Measurements from ENCODE around the gene ZNF579. TPM values are rescaled to one million over a fixed set of nuclear protein-coding genes. Genes with fewer than 3 reads are reported as not detected.

ZNF579 gene
- total and polyA plus RNA-seq, 2 of the 13 experiments (the other 11 are each of a cell fraction or from before 2014, with no cell fraction given): 2.1 to 2.9 TPM

- TF ChIP-seq, protein P1, sequence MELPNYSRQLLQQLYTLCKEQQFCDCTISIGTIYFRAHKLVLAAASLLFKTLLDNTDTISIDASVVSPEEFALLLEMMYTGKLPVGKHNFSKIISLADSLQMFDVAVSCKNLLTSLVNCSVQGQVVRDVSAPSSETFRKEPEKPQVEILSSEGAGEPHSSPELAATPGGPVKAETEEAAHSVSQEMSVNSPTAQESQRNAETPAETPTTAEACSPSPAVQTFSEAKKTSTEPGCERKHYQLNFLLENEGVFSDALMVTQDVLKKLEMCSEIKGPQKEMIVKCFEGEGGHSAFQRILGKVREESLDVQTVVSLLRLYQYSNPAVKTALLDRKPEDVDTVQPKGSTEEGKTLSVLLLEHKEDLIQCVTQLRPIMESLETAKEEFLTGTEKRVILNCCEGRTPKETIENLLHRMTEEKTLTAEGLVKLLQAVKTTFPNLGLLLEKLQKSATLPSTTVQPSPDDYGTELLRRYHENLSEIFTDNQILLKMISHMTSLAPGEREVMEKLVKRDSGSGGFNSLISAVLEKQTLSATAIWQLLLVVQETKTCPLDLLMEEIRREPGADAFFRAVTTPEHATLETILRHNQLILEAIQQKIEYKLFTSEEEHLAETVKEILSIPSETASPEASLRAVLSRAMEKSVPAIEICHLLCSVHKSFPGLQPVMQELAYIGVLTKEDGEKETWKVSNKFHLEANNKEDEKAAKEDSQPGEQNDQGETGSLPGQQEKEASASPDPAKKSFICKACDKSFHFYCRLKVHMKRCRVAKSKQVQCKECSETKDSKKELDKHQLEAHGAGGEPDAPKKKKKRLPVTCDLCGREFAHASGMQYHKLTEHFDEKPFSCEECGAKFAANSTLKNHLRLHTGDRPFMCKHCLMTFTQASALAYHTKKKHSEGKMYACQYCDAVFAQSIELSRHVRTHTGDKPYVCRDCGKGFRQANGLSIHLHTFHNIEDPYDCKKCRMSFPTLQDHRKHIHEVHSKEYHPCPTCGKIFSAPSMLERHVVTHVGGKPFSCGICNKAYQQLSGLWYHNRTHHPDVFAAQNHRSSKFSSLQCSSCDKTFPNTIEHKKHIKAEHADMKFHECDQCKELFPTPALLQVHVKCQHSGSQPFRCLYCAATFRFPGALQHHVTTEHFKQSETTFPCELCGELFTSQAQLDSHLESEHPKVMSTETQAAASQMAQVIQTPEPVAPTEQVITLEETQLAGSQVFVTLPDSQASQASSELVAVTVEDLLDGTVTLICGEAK (IDR thresholded peaks at IDR 0.05): peak; percentile 38; the same call in 1 of the 2 replicates
- TF ChIP-seq, protein P1 (CRISPR knock-in tag; IDR thresholded peaks at IDR 0.05): no peak
- TF ChIP-seq SP1 (IDR thresholded peaks at IDR 0.05): no peak
- TF ChIP-seq SP1 (CRISPR knock-in tag; IDR thresholded peaks at IDR 0.05): peak; percentile 69
- TF ChIP-seq ZNF549 (CRISPR knock-in tag; IDR thresholded peaks at IDR 0.05): no peak
- peak; percentile 42; the same call in 1 of the 2 replicates for TF ChIP-seq HCFC1 (IDR thresholded peaks at IDR 0.05; ENCODE audit: low read depth, low read length)
- no peak for TF ChIP-seq LCORL (IDR thresholded peaks at IDR 0.05)
- no peak for TF ChIP-seq LCORL (CRISPR knock-in tag; IDR thresholded peaks at IDR 0.05)
- TF ChIP-seq FOSL2 (CRISPR knock-in tag; IDR thresholded peaks at IDR 0.05): peak; percentile 6; the same call in 1 of the 2 replicates
- TF ChIP-seq MATR3 (CRISPR knock-in tag; IDR thresholded peaks at IDR 0.05): no peak
- no peak for TF ChIP-seq PHF21A (CRISPR knock-in tag; IDR thresholded peaks at IDR 0.05)
- TF ChIP-seq, protein P2, sequence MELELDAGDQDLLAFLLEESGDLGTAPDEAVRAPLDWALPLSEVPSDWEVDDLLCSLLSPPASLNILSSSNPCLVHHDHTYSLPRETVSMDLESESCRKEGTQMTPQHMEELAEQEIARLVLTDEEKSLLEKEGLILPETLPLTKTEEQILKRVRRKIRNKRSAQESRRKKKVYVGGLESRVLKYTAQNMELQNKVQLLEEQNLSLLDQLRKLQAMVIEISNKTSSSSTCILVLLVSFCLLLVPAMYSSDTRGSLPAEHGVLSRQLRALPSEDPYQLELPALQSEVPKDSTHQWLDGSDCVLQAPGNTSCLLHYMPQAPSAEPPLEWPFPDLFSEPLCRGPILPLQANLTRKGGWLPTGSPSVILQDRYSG (CRISPR knock-in tag; IDR thresholded peaks at IDR 0.05): no peak
- TF ChIP-seq, protein P3, sequence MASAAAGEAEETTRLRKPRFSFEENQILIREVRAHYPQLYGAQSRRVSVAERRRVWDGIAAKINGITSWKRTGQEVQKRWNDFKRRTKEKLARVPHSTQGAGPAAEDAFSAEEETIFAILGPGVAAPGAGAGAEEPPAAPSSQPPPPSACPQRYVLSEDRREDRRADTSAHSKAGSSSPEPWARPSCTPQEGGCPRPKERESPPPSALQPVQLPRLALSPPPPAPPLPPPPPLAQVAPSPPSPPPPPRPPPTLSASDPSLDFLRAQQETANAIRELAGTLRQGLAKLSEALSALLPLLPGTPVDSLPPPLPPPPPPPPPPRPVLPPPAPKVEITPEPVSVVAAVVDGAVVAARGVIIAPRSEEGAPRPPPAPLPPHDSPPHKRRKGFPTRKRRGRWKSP (CRISPR knock-in tag; IDR thresholded peaks at IDR 0.05): no peak
- TF ChIP-seq YEATS4 (CRISPR knock-in tag; IDR thresholded peaks at IDR 0.05; ENCODE audit: borderline replicate concordance): no peak; the same call in 1 of the 2 replicates
- no peak for TF ChIP-seq PHF5A (CRISPR knock-in tag; IDR thresholded peaks at IDR 0.05; ENCODE audit: low read depth, unreplicated experiment)
- peak; percentile 95 for TF ChIP-seq ZBTB25 (CRISPR knock-in tag; IDR thresholded peaks at IDR 0.05)
- TF ChIP-seq SSRP1 (CRISPR knock-in tag; IDR thresholded peaks at IDR 0.05): no peak
- TF ChIP-seq SMYD3 (CRISPR knock-in tag; IDR thresholded peaks at IDR 0.05): no peak
- TF ChIP-seq MAFK (conservative IDR thresholded peaks at IDR 0.05 in 1 of 2, IDR thresholded peaks at IDR 0.05 in 1 of 2; ENCODE audit: low read length in 2 of 2): no peak
- TF ChIP-seq ZNF746 (CRISPR knock-in tag; IDR thresholded peaks at IDR 0.05): 0 out of 2 replicates have a peak, but pooled peaks have one; percentile 40
- TF ChIP-seq MTF1 (CRISPR knock-in tag; IDR thresholded peaks at IDR 0.05): no peak
- no peak for TF ChIP-seq RFXANK (CRISPR knock-in tag; IDR thresholded peaks at IDR 0.05)
Measured at GRCh38 chr19:55605207-55605636, 24.6 kb upstream of the ZNF579 start (continued).
